ENCODE measurements around the gene TTC28. TPM values are rescaled to one million over a fixed set of nuclear protein-coding genes. Genes with fewer than 3 reads are reported as not detected.

Gene TTC28
- total RNA-seq, 4 donors from 2014 or later = 35.6 to 42.6 (median 36.9) TPM

- H3K36me3 ChIP-seq = no peaks in the 10 kb centered on the region
- no peaks in the 10 kb centered on the region for H3K9me3 ChIP-seq
- intact Hi-C loops (cut with DNase I) = loop anchor here (10.0 kb wide), 1 partner anchor 767 kb away; no protein-coding TSS in a partner anchor
- peaks cover 0 to 7% (median 3%) of the 10 kb centered on the region in 4 donors for H3K4me1 ChIP-seq
- TF ChIP-seq, protein P1, sequence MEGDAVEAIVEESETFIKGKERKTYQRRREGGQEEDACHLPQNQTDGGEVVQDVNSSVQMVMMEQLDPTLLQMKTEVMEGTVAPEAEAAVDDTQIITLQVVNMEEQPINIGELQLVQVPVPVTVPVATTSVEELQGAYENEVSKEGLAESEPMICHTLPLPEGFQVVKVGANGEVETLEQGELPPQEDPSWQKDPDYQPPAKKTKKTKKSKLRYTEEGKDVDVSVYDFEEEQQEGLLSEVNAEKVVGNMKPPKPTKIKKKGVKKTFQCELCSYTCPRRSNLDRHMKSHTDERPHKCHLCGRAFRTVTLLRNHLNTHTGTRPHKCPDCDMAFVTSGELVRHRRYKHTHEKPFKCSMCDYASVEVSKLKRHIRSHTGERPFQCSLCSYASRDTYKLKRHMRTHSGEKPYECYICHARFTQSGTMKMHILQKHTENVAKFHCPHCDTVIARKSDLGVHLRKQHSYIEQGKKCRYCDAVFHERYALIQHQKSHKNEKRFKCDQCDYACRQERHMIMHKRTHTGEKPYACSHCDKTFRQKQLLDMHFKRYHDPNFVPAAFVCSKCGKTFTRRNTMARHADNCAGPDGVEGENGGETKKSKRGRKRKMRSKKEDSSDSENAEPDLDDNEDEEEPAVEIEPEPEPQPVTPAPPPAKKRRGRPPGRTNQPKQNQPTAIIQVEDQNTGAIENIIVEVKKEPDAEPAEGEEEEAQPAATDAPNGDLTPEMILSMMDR (IDR thresholded peaks at IDR 0.05) = no peak
- TF ChIP-seq POLR2A (IDR thresholded peaks at IDR 0.05; ENCODE audit: low read depth) (no peak), EP300 (IDR thresholded peaks at IDR 0.05) (no peak), POLR2AphosphoS5 (IDR thresholded peaks at IDR 0.05) (no peak)
- WGBS = 90% methylated on average over 2 of the region's 2 CpGs
- H3K4me3 ChIP-seq = no peak overlapping the region
- H3K27me3 ChIP-seq = no peaks in the 10 kb centered on the region
- DNase-seq (ENCODE audit: extremely low spot score) = no peak
- no peak overlapping the region for H3K27ac ChIP-seq (replicated peaks in 1 of 4)
Measured at GRCh38 chr22:28058036-28058435, 621.6 kb downstream of the TTC28 start.

DNA sequence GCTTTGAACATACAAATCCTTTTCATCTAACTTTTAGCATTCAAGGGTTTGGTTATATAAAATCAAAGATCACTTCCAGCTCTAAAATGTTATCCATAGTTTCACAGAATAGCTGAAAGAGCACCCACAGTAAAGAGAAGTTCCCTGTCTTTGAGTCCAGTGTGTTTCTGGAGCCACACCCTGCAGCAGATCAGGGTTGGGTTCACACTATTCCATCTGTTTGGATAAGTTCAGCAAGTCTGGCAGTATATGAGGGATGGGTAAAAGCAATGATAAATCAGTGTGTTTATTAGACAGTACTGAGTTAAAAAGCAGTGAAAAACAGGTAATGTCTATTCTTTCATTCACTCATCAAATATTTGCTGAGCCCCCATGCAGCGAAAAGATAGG lies 624.8 kb downstream of the TTC28 start:
- no peak for DNase-seq (ENCODE audit: extremely low spot score)
- no peak for TF ChIP-seq POLR2A (IDR thresholded peaks at IDR 0.05; ENCODE audit: low read depth)
- TF ChIP-seq, protein P1 (IDR thresholded peaks at IDR 0.05) = no peak
- no peak for TF ChIP-seq EP300 (IDR thresholded peaks at IDR 0.05)
- TF ChIP-seq POLR2AphosphoS5 (IDR thresholded peaks at IDR 0.05) = no peak
- 94% methylated on average over 1 of the region's 1 CpG for WGBS
- Histone ChIP-seq H3K9me3 (no peaks in the 10 kb centered on the region), H3K27me3 (no peaks in the 10 kb centered on the region), H3K36me3 (no peaks in the 10 kb centered on the region), H3K27ac (replicated peaks in 1 of 4) (no peak overlapping the region), H3K4me1 (peaks cover 0 to 7% (median 5%) of the 10 kb centered on the region in 4 donors), H3K4me3 (no peak overlapping the region)
- intact Hi-C loops (cut with DNase I) = loop anchor here (5.0 to 10.0 kb wide), 2 partner anchors 387 to 770 kb away; no protein-coding TSS in a partner anchor

DNA sequence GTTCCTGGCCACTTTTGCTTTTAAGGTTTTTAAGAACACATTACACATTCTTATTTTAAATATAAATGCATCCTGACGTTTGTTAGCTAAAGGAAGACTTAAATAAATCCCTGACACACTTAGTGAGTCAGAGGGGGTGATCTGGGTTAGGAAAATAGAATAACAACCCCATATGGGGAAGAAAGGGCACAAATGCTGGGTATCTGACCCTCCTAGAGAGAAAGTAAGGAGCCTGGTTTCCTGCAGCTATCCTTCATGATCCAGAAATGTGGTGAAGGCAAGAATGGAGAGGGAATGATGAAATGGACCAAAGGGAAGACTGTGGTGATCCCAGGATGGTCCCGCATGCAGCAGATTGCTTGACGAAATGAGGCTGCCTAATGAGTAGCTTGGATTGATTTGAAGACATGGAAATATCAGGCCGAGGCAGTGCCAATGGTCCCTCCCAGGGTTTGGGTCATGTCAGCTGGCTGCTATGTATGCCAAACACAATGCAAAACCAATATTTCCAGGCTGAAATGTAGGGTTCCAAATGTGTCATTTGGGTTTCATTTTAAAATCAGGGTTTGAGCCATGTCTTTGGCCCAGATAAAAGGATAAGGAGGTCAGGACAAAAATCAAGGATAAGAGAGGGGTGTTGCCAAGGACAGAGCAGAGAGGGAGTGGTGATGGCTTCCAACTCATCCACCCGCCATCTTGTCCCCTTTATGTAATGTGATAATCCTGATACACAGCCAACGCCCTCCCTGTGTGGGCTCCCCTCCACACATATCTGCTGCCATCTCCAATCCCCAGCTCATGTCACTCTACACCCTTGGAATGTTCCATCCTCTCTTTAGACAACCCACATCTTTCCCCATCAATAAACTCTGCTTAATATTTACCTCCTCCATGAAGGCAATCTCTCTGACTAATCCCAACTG lies 625.5 kb downstream of the TTC28 start:
- Histone ChIP-seq H3K36me3 (no peaks in the 10 kb centered on the region), H3K4me3 (no peak overlapping the region), H3K27ac (replicated peaks in 1 of 4) (peak overlapping the region in 1 of 4 donors; percentile 2), H3K4me1 (peaks cover 0 to 7% (median 5%) of the 10 kb centered on the region in 4 donors), H3K9me3 (no peaks in the 10 kb centered on the region), H3K27me3 (no peaks in the 10 kb centered on the region)
- TF ChIP-seq POLR2A (IDR thresholded peaks at IDR 0.05; ENCODE audit: low read depth) (no peak), EP300 (IDR thresholded peaks at IDR 0.05) (no peak)
- DNase-seq (ENCODE audit: extremely low spot score) = no peak
- intact Hi-C loops (cut with DNase I) = loop anchor here (2.0 to 10.0 kb wide), 3 partner anchors 388 to 771 kb away; no protein-coding TSS in a partner anchor
- 78% methylated on average over 6 of the region's 6 CpGs for WGBS

GRCh38 chr22:28052825-28053269 lies 626.8 kb downstream of the TTC28 start:
- Histone ChIP-seq H3K27ac (replicated peaks in 1 of 4) (no peak overlapping the region), H3K27me3 (no peaks in the 10 kb centered on the region), H3K36me3 (no peaks in the 10 kb centered on the region), H3K4me1 (peaks cover 4 to 19% (median 7%) of the 10 kb centered on the region in 4 donors), H3K9me3 (no peaks in the 10 kb centered on the region), H3K4me3 (no peak overlapping the region)
- 82% methylated on average over 9 of the region's 9 CpGs for WGBS
- no peak for TF ChIP-seq EP300 (IDR thresholded peaks at IDR 0.05)
- no peak for TF ChIP-seq POLR2AphosphoS5 (IDR thresholded peaks at IDR 0.05)
- no peak for TF ChIP-seq POLR2A (IDR thresholded peaks at IDR 0.05; ENCODE audit: low read depth)
- TF ChIP-seq, protein P1 (IDR thresholded peaks at IDR 0.05) = no peak
- intact Hi-C loops (cut with DNase I) = loop anchor here (2.0 to 10.0 kb wide), 3 partner anchors 389 to 772 kb away; no protein-coding TSS in a partner anchor
- DNase-seq (ENCODE audit: extremely low spot score) = no peak

DNA sequence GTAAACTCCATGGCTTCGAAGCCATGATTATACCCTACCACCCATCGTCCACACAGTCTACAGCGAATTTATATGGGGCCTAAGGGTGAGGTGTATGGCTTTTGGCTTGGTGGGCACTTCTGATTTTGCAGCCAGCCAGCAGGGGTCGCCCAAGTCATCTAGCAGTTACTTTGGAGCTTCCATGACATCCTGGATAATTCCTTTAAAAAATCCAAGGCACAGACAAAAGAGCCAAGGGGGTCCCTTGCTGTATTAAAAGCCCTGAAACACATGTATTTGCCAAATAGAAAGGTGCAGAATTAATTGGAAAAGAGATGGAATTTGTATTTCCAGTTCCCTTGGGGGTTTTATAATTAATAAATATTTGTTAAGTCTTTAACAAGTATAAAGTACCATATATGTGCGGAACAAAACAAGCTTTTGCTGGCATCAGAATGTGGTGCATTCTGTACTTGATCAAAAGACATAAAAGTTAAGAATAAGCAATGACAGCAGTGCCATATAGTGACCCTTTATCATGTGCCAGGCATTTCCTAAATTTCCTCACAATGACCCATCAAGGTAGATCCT lies 627.8 kb downstream of the TTC28 start:
- H3K27ac ChIP-seq (replicated peaks in 1 of 4) = no peak overlapping the region
- WGBS = 60% methylated on average over 5 of the region's 5 CpGs

More for the DNA sequence above, 627.8 kb downstream of the TTC28 start:
- TF ChIP-seq EP300 (IDR thresholded peaks at IDR 0.05) (no peak), POLR2AphosphoS5 (IDR thresholded peaks at IDR 0.05) (no peak), POLR2A (IDR thresholded peaks at IDR 0.05; ENCODE audit: low read depth) (no peak)
- TF ChIP-seq, protein P1 (IDR thresholded peaks at IDR 0.05) = peak; percentile 84 to 93 (median 84)
- H3K36me3 ChIP-seq = no peaks in the 10 kb centered on the region
- H3K4me1 ChIP-seq = peaks cover 4 to 19% (median 10%) of the 10 kb centered on the region in 4 donors
- intact Hi-C loops (cut with DNase I) = loop anchor here (2.0 to 10.0 kb wide), 3 partner anchors 390 to 773 kb away; no protein-coding TSS in a partner anchor
- no peak for DNase-seq (ENCODE audit: extremely low spot score)
- H3K27me3 ChIP-seq = no peaks in the 10 kb centered on the region
- no peaks in the 10 kb centered on the region for H3K9me3 ChIP-seq
- no peak overlapping the region for H3K4me3 ChIP-seq

Data from esophagus muscularis mucosa (tissue), 4 donors.